Fibroblast of gingiva (primary cell): ENCODE data around the gene RCAN2.

Experiments used
- DNase-seq: peaks from one replicate; pipeline ENCODE4 v3.0.0-alpha.2; 2011; ENCODE audit warnings: low read depth

Gene RCAN2

DNA sequence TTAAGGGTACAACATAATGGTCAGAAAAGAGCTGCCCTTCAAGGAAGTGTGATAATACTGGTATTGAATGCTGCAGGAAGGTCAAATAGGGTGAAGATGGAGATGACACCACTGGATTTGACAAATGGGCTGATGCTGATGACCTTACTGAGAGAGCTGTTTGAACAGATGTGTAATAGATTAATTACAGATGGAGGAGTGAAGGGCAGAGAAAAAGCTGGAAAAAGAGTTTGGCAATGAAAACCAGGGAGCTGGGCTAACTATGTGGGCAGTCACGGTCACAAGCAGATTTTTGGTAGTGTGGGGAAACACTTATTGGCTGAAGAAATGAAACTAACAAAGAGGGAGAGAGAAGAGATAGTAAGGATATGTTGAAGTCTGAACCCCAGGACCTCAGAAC, 236.9 kb downstream of the RCAN2 start:
- DNase-seq, result no peak

GRCh38 chr6:46251583-46252339, 239.5 kb downstream of the RCAN2 start:
- DNase-seq, result no peak

- DNase-seq, result no peak
These were observed 243.1 kb downstream of the RCAN2 start for GRCh38 chr6:46248143-46248542.

DNA sequence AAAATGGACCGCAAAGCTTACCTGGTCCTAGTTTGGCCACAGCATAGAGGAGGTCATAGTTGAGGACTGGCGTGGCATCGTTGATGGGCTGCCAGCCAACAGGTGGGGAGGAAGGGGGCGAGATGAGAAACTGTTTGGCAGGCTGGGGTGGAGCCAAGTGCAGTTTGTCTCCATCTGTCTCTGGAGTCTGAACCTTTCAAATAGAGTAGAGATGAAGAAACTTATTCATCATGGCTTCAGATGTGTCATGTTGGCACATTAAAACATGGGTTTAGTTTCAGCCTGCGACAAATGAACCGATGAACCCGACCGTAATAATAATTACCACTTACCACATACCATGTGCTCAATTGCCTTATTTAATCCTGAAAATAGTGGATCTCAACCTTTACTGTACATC, 244.5 kb downstream of the RCAN2 start:
- no peak for DNase-seq

- no peak for DNase-seq
These were observed 245.2 kb downstream of the RCAN2 start for GRCh38 chr6:46246081-46246480.

- DNase-seq, result no peak
These were observed 246.6 kb downstream of the RCAN2 start for GRCh38 chr6:46244670-46245069.

DNA sequence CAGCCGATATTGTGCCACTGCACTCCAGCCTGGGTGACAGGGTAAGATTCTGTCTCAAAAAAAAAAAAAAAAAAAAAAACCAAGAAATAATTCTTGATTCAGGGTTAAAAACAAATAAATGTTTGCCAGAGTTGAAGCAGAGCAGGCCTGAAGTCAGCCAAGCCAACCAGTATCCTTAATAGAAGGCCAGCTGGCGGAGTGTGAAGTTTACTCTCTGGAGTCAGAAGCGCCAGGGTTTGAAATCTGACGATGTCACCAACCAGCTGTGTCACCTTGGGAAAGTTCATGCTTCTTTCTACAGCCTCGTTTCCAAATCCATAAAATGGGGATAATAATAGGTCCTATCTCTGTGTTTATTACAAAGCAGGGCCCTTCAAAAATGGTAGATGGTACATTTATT, 247.5 kb downstream of the RCAN2 start:
- DNase-seq, result no peak

GRCh38 chr6:46242921-46243320, 248.3 kb downstream of the RCAN2 start:
- no peak for DNase-seq

- no peak for DNase-seq
These were observed 250.2 kb downstream of the RCAN2 start for GRCh38 chr6:46240866-46241565.

- no peak for DNase-seq
These were observed 254.5 kb downstream of the RCAN2 start for GRCh38 chr6:46236752-46237151.

DNA sequence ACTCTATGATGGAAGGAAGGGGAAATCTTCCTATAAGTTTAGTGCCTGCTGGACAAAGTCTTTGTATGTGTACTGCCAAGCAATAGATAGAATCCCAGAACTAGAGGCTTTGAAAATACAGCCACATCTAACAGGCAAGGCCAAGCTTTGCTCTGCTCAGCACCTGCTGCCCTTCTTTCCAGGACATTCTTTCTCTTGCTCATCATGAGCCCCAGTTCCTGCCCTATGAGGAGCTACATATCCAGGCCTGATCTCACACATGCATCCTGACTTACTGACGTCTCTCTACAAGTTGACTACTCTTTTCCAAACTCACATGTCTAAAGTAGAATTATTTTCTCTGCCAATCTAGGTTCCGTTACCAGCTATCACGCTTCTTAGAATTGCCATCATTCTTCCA, 256.0 kb downstream of the RCAN2 start:
- no peak for DNase-seq

- no peak for DNase-seq
These were observed 256.5 kb downstream of the RCAN2 start for GRCh38 chr6:46234700-46235099.

GRCh38 chr6:46234156-46234556, 257.1 kb downstream of the RCAN2 start:
- DNase-seq, result no peak

GRCh38 chr6:46233129-46233528, 258.1 kb downstream of the RCAN2 start:
- no peak for DNase-seq

DNA sequence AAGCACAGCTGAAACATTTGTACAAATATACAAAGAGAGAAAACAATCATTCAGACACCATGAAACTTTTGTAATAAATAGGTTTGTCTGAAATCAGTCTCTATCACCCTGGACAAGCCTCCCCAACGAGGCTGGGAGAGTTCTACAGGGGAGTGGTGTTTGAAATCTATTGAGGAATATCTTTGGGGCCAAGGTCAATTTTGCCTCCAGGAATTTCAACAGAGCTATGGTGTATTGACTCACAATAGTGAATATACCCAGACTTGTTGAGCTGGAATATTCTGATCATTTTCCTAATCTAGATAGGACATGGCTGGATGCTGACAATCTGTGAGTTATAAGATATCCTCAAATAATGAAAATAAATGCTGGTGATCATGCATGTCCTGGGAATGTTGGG, 269.0 kb downstream of the RCAN2 start:
- DNase-seq, result no peak

GRCh38 chr6:46221222-46221793, 269.9 kb downstream of the RCAN2 start:
- peak; percentile 26 for DNase-seq

- no peak for DNase-seq
These were observed 270.7 kb downstream of the RCAN2 start for GRCh38 chr6:46220352-46221221.

GRCh38 chr6:46219661-46220060, 271.6 kb downstream of the RCAN2 start:
- no peak for DNase-seq

DNA sequence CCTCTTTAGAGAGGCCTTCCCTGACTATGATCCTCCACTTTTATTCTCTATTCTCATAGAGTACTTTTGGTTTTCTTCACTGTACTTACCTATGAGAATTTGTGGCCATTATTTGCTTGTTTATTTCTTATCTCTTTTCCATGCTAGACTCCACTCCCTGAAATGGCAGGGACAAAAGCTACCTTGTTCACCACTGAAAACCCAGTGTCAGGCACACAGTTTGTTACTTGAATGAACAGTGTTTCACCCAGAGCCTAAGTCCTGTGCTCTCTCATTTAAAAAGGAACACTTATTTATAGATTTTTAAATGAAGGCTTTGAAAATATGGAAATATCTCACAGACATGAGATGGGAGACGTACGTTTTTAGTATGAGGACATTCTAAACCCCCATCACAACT, 272.8 kb downstream of the RCAN2 start:
- no peak for DNase-seq

- peak; percentile 10 for DNase-seq
These were observed 273.5 kb downstream of the RCAN2 start for GRCh38 chr6:46217671-46218131.

- no peak for DNase-seq
These were observed 274.4 kb downstream of the RCAN2 start for GRCh38 chr6:46216879-46217278.

GRCh38 chr6:46215777-46216176, 275.5 kb downstream of the RCAN2 start:
- DNase-seq, result no peak
